RWPE1 (cell line): Measurements from ENCODE around the gene TMED8.
"Not testable (repeated sequence)": the region's sequence is repeated elsewhere in the genome, so short reads cannot be mapped to it uniquely, and the experiment has no call there.

Experiments
- CTCF ChIA-PET: fragments of 350-600 bp; sonication (Branson Sonifier 250); formaldehyde crosslinking; extraction: SDS; loops from one replicate; lab custom pipeline; 2021; lab: Yijun Ruan, JAX
- POLR2A ChIA-PET: fragments of 400-600 bp; formaldehyde crosslinking; extraction: SDS; loops from one replicate; lab custom pipeline; 2020; ENCODE audit warnings: antibody characterized with exemption; ENCODE audit not compliant: low non-redundant PET; lab: Yijun Ruan, JAX
- DNase-seq: peaks from one replicate; pipeline ENCODE4 v3.0.0; 2012; ENCODE audit warnings: low spot score
- H3K27ac ChIP-seq: fragments of 450-650 bp; 2 replicates; pipeline ENCODE4 v1.5.1; 2017
- TF ChIP-seq, protein P1 (sequence below): fragments of 450-650 bp; conservative IDR thresholded peaks from 2 replicates; pipeline ENCODE4 v1.5.1; 2017; ENCODE audit warnings: low read depth, mild to moderate bottlenecking

The TMED8 gene

GRCh38 chr14:77339407-77339806, 37.5 kb downstream of the TMED8 start:
- TF ChIP-seq, protein P1, sequence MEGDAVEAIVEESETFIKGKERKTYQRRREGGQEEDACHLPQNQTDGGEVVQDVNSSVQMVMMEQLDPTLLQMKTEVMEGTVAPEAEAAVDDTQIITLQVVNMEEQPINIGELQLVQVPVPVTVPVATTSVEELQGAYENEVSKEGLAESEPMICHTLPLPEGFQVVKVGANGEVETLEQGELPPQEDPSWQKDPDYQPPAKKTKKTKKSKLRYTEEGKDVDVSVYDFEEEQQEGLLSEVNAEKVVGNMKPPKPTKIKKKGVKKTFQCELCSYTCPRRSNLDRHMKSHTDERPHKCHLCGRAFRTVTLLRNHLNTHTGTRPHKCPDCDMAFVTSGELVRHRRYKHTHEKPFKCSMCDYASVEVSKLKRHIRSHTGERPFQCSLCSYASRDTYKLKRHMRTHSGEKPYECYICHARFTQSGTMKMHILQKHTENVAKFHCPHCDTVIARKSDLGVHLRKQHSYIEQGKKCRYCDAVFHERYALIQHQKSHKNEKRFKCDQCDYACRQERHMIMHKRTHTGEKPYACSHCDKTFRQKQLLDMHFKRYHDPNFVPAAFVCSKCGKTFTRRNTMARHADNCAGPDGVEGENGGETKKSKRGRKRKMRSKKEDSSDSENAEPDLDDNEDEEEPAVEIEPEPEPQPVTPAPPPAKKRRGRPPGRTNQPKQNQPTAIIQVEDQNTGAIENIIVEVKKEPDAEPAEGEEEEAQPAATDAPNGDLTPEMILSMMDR = no peak
- DNase-seq = no peak
- POLR2A ChIA-PET = no interaction called here
- CTCF ChIA-PET = interaction anchor here (0.5 kb wide), 1 partner anchor 187 kb away, joined by 4 read pairs; no protein-coding TSS in a partner anchor
- no peak overlapping the region for H3K27ac ChIP-seq

GRCh38 chr14:77338302-77338701, 38.6 kb downstream of the TMED8 start:
- POLR2A ChIA-PET = no interaction called here
- TF ChIP-seq, protein P1 = no peak
- DNase-seq = no peak
- CTCF ChIA-PET = no interaction called here
- no peak overlapping the region for H3K27ac ChIP-seq

DNA sequence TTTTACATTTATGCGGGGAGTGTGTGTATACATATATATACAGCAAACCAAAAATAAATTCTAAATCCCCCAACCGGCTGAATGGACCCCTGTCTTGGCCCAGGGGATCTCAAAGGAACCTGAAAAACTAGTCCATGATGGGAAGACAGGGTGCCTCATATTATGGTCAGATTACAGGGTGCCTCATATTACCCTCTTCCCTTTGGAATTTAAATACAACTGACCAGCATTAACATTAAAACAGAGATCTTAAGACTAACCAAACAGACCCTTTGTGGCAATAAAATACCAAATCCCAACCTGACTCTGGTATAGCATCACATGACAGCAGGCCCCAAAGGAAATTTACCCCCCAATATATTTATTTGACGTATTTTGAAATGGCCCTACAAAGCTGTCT, 39.0 kb downstream of the TMED8 start:
- no peak overlapping the region for H3K27ac ChIP-seq
- ChIA-PET CTCF (no interaction called here), POLR2A (no interaction called here)
- DNase-seq = no peak
- TF ChIP-seq, protein P1 = no peak

- DNase-seq, H3K27ac ChIP-seq, POLR2A ChIA-PET: not testable (repeated sequence)
- CTCF ChIA-PET = interaction anchor here (0.6 kb wide), 1 partner anchor 35 kb away, joined by 3 read pairs; no protein-coding TSS in a partner anchor
These were observed 39.6 kb downstream of the TMED8 start for GRCh38 chr14:77337255-77337654.

DNA sequence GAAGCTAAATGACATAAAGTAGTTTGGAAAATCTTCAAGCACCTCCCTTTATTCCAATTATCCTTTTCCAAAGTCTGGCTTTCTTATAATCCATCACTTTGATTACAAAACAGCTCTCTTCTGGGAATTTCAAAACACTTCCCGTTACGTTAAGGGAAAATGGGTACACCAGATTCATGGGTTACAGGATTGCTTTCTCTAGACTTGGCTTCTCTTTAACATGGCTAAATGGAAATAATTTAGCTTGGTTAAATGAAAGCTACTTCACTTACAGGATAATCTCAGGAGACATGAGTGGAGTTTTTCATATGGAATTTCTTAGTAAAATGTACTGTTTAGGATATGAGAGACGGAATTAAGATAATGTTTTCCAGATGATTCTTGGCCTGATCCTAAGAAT, 41.3 kb downstream of the TMED8 start:
- ChIA-PET POLR2A (no interaction called here), CTCF (interaction anchor here (0.6 kb wide), 2 partner anchors 24 to 68 kb away, joined by 3 read pairs; no protein-coding TSS in a partner anchor)
- TF ChIP-seq, protein P1 = no peak
- H3K27ac ChIP-seq = no peak overlapping the region
- no peak for DNase-seq

DNA sequence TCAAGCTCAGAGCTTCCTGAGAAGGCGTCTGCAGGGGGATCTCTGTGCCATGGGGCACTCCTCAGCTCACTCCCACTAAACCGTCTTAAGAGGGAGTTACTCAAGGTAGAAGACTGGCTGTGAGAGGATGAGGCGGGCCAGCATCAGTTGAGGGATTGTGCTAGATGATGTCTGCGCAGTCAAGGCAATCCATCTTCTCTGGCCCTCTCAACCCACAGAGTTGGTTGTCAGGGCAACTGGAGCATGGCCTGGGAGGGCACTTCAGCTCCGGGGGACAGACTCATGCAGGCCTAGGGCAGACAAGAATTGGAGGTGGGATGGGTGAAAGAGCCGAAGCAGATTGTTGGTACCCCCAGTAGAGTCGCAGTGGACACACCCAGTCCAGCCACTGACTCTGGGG, 47.0 kb downstream of the TMED8 start:
- no peak for DNase-seq
- TF ChIP-seq, protein P1 = no peak
- ChIA-PET CTCF (interaction anchor here (0.6 kb wide), 1 partner anchor 236 kb away, joined by 3 read pairs; no protein-coding TSS in a partner anchor), POLR2A (no interaction called here)
- H3K27ac ChIP-seq = no peak overlapping the region

- CTCF ChIA-PET = no interaction called here
- no peak overlapping the region for H3K27ac ChIP-seq
- TF ChIP-seq, protein P1 = no peak
- no peak for DNase-seq
- POLR2A ChIA-PET = no interaction called here
These were observed 49.8 kb downstream of the TMED8 start for GRCh38 chr14:77327111-77327510.
